Lung (tissue), 12 donors: ENCODE results near the gene NAB1. TPM values are rescaled to one million over a fixed set of nuclear protein-coding genes. Genes with fewer than 3 reads are reported as not detected.
A peak's percentile ranks its signal among the peaks of the same experiment; 100 is the strongest.

Source experiments
- ATAC-seq: fragments of 200-7000 bp; cut with Tn5 transposase; one replicate; pipeline ENCODE4 v1.9.1; 2020; ENCODE audit warnings: moderate number of reproducible peaks; ENCODE audit not compliant: insufficient read depth, low FRiP score
- DNase-seq, 3 donors: peaks; one replicate each; pipeline ENCODE4 v3.0.0-alpha.2; 2013 to 2017
- H3K27ac ChIP-seq, 2 donors: one replicate each; pipeline ENCODE4 v1.5.1; 2013; ENCODE audit warnings: mild to moderate bottlenecking in 2 of 2, moderate library complexity in 2 of 2, control low read depth in 1 of 2, inconsistent platforms in 1 of 2, low read depth in 1 of 2, low read length in 1 of 2
- H3K27me3 ChIP-seq, 3 donors: one replicate each; pipeline ENCODE4 v1.5.1; 2013; ENCODE audit warnings: low read length in 2 of 3; ENCODE audit not compliant: control insufficient read depth in 3 of 3, insufficient read depth in 3 of 3
- H3K36me3 ChIP-seq, 4 donors: one replicate each; pipeline ENCODE4 v1.5.1; 2013; ENCODE audit warnings: low read length in 4 of 4, mild to moderate bottlenecking in 1 of 4, moderate library complexity in 1 of 4; ENCODE audit not compliant: control insufficient read depth in 4 of 4, insufficient read depth in 4 of 4
- H3K4me1 ChIP-seq, 5 donors: one replicate each; pipeline ENCODE4 v1.5.1; 2013; ENCODE audit warnings: low read length in 5 of 5, mild to moderate bottlenecking in 2 of 5, moderate library complexity in 1 of 5; ENCODE audit not compliant: control insufficient read depth in 5 of 5, insufficient read depth in 5 of 5
- H3K4me3 ChIP-seq: one replicate; pipeline ENCODE4 v1.5.1; 2013; ENCODE audit warnings: mild to moderate bottlenecking, control low read depth, moderate library complexity
- H3K9ac ChIP-seq, 2 donors: one replicate each; pipeline ENCODE4 v1.5.1; 2013; ENCODE audit warnings: low read length in 2 of 2, control low read depth in 1 of 2; ENCODE audit not compliant: insufficient read depth in 1 of 2
- H3K9me3 ChIP-seq, 4 donors: one replicate each; pipeline ENCODE4 v1.5.1; 2013; ENCODE audit warnings: low read length in 3 of 4, mild to moderate bottlenecking in 1 of 4, moderate library complexity in 1 of 4; ENCODE audit not compliant: control insufficient read depth in 4 of 4, insufficient read depth in 3 of 4
- WGBS, 2 donors: extraction: QIAGEN DNeasy Blood & Tissue Kit; methylation state at CpG; one replicate each; pipeline ENCODE4 v1.1.7; 2013; 5-methylcytosine and 5-hydroxymethylcytosine counted together
- polyA plus RNA-seq, 2 donors: library from polyadenylated mRNA; stranded (reverse); fragments of 200-250 nt; gene quantifications; one replicate each; pipeline ENCODE4 v1.2.1, GENCODE V29; 2013
- total RNA-seq, 2 donors: library from RNA; depleted of rRNA in 1 of 2; stranded (reverse); fragments of >200 nt in 1 of 2; gene quantifications; one replicate each; pipeline ENCODE4 v1.2.1, GENCODE V29; 2014 to 2021
- TF ChIP-seq, protein P1 (sequence below): IDR thresholded peaks from 2 replicates; pipeline ENCODE4 v1.5.1; 2012; ENCODE audit warnings: mild to moderate bottlenecking; ENCODE audit errors: control extremely low read depth, extremely low read depth
- donor health status: control.
- donor health status: control.
- donor health status: Bipolar disorder and iron deficiency.
- donor health status: healthy.
- donor health status: DM: yes; HTN: yes; CAD: no.

Gene NAB1
- total and polyA plus RNA-seq, 4 donors = 14.3 to 71.9 (median 22.2) TPM

- H3K9me3 ChIP-seq = no peaks in the 10 kb centered on the region
- WGBS, 2 donors = 94 to 96% methylated on average over 11 of the region's 11 CpGs
- H3K27ac ChIP-seq = no peak overlapping the region
- no peak overlapping the region for H3K9ac ChIP-seq
- TF ChIP-seq, protein P1, sequence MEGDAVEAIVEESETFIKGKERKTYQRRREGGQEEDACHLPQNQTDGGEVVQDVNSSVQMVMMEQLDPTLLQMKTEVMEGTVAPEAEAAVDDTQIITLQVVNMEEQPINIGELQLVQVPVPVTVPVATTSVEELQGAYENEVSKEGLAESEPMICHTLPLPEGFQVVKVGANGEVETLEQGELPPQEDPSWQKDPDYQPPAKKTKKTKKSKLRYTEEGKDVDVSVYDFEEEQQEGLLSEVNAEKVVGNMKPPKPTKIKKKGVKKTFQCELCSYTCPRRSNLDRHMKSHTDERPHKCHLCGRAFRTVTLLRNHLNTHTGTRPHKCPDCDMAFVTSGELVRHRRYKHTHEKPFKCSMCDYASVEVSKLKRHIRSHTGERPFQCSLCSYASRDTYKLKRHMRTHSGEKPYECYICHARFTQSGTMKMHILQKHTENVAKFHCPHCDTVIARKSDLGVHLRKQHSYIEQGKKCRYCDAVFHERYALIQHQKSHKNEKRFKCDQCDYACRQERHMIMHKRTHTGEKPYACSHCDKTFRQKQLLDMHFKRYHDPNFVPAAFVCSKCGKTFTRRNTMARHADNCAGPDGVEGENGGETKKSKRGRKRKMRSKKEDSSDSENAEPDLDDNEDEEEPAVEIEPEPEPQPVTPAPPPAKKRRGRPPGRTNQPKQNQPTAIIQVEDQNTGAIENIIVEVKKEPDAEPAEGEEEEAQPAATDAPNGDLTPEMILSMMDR = no peak
- peaks cover 0 to 4% (median 0%) of the 10 kb centered on the region in 5 donors for H3K4me1 ChIP-seq
- ATAC-seq (no peak), DNase-seq (no peak)
- H3K36me3 ChIP-seq = peaks cover 0 to 15% (median 8%) of the 10 kb centered on the region in 4 donors
- no peak overlapping the region for H3K4me3 ChIP-seq
- H3K27me3 ChIP-seq = no peaks in the 10 kb centered on the region
Observed at GRCh38 chr2:190694479-190694878, 45.6 kb downstream of the NAB1 start.

DNA sequence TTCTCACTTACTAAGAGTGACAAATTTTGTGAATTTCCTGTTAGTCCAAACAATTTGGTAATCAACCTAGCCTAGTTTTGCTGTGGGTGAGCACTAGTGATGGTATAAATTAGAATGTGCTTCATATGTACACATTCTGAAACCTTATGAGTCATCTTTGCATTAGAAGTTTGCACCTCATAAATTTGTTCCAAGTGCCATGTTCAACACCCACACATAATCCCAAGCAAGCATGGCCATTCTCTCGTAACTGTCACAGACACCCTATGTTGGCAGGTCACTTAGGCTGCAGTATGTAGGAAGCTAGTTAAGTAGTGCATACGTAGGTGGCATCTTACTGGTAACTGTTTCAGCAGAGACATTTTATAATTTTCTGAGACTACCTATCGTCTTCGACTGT, 46.9 kb downstream of the NAB1 start:
- DNase-seq = no peak
- 87 to 91% methylated on average over 4 of the region's 4 CpGs for WGBS, 2 donors
- no peak overlapping the region for H3K4me3 ChIP-seq
- no peaks in the 10 kb centered on the region for H3K9me3 ChIP-seq
- peaks cover 0 to 8% (median 0%) of the 10 kb centered on the region in 5 donors for H3K4me1 ChIP-seq
- H3K27me3 ChIP-seq = no peaks in the 10 kb centered on the region
- H3K36me3 ChIP-seq = peaks cover 0 to 9% (median 6%) of the 10 kb centered on the region in 4 donors
- ATAC-seq = no peak
- H3K27ac ChIP-seq = no peak overlapping the region
- H3K9ac ChIP-seq = no peak overlapping the region
- TF ChIP-seq, protein P1 = no peak

DNA sequence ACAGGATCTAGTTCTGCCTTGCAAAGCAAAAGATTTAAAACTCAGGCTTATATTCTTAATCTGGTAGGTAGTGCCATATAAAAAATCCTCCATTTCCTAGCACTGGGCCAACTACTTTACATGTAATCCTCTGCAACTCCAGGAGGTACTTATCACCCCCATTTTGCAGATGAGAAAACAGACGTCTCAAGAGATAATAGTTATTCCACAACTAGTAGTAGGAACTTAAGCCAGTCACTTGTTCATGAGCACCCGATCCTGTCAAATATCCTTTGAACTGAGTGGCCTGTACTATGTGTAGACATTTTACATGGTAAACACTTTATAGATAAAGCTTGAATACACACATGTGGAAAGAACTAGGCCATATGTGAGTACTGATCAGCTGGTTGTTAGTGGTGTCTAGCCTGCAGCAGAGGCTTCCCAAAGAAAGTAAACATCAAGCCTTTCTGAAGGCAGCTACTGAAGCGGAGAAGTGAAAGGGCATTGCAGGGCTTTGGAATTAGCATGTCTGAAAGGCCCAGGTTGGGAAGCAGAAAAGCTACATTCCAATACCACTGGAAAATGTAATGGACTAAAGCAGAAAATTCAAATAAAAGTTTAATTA, 48.0 kb downstream of the NAB1 start:
- no peaks in the 10 kb centered on the region for H3K27me3 ChIP-seq
- H3K4me3 ChIP-seq = no peak overlapping the region
- H3K27ac ChIP-seq = no peak overlapping the region
- peak in 2 of 3 donors; percentile 31 to 42 for DNase-seq
- WGBS, 2 donors = 70 to 82% methylated on average over 3 of the region's 3 CpGs
- H3K36me3 ChIP-seq = peaks cover 0 to 9% (median 2%) of the 10 kb centered on the region in 4 donors
- peaks cover 0 to 8% (median 0%) of the 10 kb centered on the region in 5 donors for H3K4me1 ChIP-seq
- ATAC-seq = no peak
- no peaks in the 10 kb centered on the region for H3K9me3 ChIP-seq
- no peak overlapping the region for H3K9ac ChIP-seq
- TF ChIP-seq, protein P1 = no peak

- H3K4me3 ChIP-seq = no peak overlapping the region
- TF ChIP-seq, protein P1 = no peak
- 84 to 86% methylated on average over 4 of the region's 4 CpGs for WGBS, 2 donors
- H3K27ac ChIP-seq = no peak overlapping the region
- H3K4me1 ChIP-seq = peaks cover 0 to 8% (median 0%) of the 10 kb centered on the region in 5 donors
- H3K9me3 ChIP-seq = no peaks in the 10 kb centered on the region
- no peak overlapping the region for H3K9ac ChIP-seq
- peaks cover 0 to 9% (median 1%) of the 10 kb centered on the region in 4 donors for H3K36me3 ChIP-seq
- no peaks in the 10 kb centered on the region for H3K27me3 ChIP-seq
- DNase-seq (no peak), ATAC-seq (no peak)
Observed at GRCh38 chr2:190697421-190697820, 48.5 kb downstream of the NAB1 start.
